Fibroblast of lung (primary cell): ENCODE results near the gene LRRIQ1.

Experiments
- CTCF ChIP-seq, 2 donors: IDR thresholded peaks in 1 of 2; conservative IDR thresholded peaks in 1 of 2; 1 replicate in 1 of 2; 2 replicates in 1 of 2; pipeline ENCODE4 v1.5.1; 2011 to 2012; ENCODE audit warnings: low read length in 2 of 2, control low read depth in 1 of 2, inconsistent platforms in 1 of 2, low read depth in 1 of 2, mild to moderate bottlenecking in 1 of 2
- EZH2 ChIP-seq: IDR thresholded peaks from 2 replicates; pipeline ENCODE4 v1.5.1; 2012; ENCODE audit warnings: low read length, control low read depth, mild to moderate bottlenecking; ENCODE audit errors: missing control alignments

GRCh38 chr12:85182699-85183098 lies 146.5 kb downstream of the LRRIQ1 start:
- no peak for TF ChIP-seq CTCF (conservative IDR thresholded peaks at IDR 0.05 in 1 of 2, IDR thresholded peaks at IDR 0.05 in 1 of 2; ENCODE audit: low read depth in 1 of 2, low read length in 2 of 2)
- no peak for TF ChIP-seq EZH2
